ENCODE measurements around the gene CEP72.
"Not testable (repeated sequence)": the region's sequence is repeated elsewhere in the genome, so short reads cannot be mapped to it uniquely, and the experiment has no call there.

Gene CEP72

DNA sequence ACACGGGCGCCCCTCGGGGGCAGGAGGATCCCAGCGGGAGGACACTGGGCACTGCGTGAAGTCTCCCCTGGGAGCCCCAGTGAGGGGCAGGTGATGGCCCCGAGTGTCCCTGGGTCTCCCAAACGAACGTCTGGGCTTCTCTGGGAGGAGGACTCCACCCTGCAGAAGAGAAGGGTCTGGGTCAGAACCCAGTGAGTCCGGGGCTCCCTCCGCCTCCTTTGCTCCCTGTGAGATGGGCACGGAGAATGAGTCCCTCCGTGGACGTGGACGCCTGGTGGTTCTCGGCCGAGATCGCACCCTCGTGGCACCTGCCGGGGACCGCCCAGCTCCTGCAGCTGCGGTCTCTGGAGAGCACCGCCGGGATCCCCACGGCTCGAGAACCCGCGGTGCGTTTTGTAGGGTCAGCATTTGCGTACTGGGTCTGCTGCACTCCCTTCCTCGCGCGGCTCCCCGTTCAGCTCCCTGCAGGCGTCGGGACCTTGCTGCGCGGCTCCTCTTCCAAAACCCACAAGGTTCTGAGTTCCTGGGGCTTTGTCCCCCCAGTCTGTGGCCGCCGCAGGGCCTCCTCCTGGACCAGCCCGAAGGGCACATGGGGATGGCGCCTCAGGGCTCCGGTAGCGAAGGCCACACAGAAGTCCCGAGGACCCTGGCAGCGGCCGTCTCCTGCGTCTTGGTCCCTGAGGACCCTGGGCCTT lies 10.2 kb upstream of the CEP72 start:
- DNase-seq, result no peak

DNA sequence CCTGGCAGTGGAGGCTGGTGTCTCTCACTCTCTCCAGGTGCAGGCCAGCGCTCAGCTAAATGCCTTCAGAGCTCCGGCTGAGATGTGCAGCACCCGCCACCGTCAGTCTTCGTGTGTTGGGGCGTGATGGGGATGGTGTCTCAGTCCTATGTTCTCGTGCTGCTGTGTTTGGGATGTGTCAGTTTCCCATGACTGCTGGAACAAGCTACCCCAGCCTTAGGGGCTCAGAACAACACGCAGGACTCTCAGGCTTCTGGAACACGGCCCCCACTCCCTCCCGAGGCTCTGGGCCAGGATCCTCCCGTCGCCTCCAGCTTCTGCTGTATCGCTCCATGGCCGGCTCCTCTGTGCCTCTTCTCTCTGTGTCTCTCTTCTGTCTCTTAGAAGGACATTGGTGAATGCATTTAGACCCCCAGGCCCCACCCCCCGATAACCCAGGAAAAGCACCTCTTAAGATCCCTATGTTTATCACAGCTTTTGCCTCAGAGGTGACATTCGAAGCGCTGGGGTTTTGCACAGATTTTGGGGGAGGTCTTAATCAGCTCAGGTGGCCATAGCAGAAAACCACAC lies 9.6 kb upstream of the CEP72 start:
- no peak for DNase-seq

DNA sequence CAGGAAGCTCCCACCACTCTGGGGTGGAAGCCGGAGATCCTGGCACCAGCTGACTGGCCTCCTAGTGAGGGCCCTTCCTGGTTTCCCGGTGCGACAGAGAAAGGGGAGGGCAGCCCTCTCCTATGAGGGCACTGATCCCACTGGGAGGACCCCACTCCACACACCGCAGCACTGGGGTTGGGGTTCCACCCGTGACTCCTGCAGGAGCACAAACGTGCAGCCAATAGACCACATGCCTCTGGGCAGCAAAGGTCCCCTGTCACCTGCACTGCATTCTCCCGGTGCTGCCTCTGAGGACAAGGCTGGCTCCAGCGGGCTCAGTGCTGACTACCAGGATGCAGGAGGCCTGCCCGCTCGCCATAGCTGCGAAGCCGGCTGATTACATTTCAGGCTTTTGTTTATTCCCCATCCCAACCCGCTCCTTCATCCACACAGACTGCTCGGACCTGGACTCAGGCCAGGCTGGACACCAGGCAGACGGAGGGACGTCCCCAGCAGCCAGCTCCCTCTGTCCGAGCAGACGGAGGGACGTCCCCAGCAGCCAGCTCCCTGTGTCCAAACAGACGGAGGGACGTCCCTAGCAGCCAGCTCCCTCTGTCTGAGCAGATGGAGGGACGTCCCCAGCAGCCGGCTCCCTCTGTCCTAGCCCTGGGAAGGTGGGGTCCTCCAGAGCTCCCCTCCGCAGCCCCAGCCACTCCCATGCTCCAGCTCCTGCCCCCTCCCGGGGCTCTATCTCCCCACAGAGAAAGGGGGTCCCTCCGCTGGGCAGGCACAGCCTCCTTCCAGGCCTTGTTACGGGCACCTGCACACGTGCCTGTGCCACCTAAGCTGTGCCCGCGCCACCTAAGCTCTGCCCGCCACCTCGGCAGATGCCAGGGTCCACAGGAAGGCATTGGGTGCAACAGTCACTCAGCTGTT lies 8.8 kb upstream of the CEP72 start:
- DNase-seq, result no peak

DNA sequence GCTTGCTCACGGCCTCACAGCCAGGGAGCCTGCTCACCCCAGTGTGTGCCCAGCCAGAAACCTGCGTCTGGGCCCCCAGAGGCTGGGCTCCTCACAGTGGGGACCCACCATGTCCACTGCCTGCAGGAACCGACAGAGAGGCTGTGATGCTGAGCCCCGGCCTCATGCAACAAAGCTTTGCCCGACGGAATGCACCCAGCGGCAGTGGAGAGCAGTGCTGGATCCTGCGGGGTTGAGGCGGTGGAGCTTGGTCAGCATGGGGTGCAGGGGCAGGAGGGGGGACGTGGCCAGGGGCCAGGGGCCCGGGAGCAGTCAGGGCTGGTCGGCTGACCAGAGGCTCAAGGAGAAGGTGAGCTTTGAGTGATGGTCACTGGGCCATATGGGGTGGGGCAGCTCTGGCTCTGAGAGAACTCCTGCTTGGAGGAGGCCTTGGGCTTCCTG lies 7.7 kb upstream of the CEP72 start:
- no peak for DNase-seq

GRCh38 chr5:605090-605489 lies 7.0 kb upstream of the CEP72 start:
- DNase-seq, result not testable (repeated sequence)

DNA sequence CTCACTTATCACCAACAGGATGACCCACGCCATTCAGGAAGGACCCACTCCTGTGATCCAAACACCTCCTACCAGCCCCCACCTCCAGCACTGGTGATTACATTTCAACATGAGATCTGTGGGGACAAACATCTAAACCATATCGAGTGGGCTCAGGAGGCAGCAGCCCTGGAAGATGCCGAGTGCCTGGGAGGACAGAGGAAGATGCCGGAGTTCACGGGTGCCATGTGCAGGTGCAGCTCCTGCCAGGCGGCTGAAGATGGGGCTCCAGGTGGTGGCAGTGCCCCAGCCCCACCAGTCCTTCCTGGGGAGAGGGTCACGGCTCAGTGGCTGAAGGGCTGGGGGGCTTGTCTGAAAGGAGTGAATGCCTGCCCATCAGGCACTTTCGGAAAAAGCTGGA lies 6.1 kb upstream of the CEP72 start:
- DNase-seq, result no peak

DNA sequence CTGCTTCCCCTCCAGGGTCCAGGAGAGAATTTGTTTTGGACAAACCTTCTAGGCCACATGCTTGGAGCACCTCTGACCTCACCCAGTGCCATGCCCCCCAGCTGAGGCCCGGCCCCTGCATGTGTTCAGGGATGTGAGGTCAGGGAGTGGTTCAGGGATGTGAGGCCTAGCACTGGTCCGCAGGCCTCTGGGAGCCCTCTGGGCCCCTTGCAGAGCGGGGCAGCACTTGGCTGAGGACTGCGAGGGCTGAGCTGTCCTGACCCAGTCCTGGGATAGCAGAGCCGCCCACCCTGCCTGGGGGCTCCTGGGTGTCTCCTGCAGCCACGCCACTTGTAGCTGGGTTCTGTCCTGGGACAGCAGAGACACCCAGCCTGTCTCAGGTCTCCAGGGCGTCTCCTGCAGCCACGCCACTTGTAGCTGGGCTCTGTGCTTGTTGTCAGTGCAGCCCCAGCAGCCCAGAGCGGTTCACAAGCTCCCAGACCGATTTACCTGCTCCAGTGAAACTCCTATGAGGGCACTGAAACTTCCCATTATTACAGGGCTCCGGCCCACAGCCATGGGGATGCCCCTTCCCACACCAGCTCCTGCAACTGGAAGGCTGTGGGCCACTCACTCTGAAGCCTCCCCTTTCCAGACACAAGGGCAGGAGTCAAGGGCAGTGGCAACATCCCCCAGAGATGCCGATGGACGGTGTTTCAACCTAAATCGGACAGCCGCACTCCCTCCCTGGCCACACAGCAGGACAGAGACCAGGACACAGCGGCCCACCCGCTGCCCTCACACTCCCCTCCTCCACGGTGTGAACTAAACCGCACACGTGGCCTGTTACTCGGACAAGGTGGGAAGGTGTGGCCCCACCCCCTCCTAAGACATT lies 5.4 kb upstream of the CEP72 start:
- no peak for DNase-seq

GRCh38 chr5:607541-608428 lies 4.4 kb upstream of the CEP72 start:
- DNase-seq, result no peak

DNA sequence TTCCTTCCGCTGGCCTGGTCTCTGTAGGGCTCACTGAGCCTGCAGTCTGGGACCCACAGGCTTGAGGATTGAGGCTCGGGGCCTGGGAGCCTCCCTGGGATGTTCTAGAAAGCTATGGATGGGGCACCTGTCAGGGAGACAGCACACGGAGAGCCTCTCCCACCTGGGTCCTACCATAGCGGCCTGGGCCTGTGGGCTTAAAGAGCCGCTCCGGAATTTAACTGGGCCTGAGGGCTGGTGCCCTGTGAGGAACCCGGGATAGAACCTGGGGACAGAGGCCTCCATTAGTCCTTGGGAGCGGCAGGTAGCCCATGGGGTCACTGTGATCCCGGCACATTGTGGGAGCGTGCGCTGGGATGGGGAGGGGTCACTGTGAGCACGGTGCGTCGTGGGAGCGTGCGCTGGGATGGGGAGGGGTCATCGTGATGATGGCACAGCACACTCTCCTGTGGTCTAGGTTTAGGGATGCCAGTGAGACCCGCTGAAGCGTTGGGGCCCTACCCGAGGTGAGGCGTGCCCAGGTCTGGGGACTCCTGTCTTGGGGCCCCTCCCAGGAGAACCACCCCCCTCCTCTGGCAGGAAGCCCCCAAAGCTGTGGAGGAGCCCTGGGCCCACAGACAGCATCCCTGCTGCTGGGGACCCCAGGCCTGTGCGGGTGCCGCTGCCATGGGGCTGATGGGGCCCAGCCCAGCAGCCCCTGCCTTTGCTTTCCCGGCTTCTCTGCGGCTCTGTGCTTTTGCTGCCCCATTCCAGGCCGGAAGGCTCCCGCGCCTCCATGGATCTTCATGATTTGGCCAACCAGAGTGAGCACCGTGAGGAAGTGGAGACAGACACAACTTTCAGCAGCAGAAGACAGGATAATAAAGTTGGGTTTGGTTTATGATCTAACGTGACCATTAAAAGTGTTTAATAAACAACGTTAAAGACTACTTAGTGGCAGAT lies 3.4 kb upstream of the CEP72 start:
- no peak for DNase-seq

- DNase-seq, result no peak
These were observed 2.6 kb upstream of the CEP72 start for GRCh38 chr5:609506-609905.

DNA sequence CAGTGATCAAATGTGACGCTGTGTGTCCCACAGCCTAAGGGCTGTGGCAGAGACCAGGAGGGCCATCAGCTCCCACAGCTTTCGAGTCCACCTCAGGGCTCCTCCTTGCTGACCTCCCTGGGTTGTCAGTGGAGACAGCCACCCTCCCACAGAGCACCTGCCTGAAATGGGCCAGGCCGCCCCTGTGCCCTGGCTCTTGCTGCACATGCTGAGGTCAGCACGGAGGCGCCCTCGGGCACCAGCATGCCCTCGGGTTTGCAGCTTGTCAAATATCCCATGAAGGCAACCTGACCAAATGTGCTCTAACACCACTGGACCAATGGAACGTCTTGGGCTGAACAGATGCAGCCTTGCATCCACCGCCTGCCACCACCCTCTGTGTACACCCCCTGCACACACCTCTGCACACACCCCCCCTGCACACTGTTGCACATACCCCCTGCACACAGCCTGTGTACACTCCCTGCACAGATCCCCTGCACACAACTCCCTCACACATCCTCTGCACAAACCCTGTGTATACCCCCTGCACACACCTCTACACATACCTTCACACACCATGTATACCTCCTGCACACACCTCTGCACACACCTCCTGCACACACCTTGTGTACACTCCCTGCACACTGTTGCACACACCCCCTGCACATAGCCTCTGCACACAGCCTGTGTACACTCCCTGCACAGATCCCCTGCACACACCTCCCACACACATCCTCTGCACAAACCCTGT lies 2.0 kb upstream of the CEP72 start:
- no peak for DNase-seq

- DNase-seq, result no peak
These were observed 1.1 kb upstream of the CEP72 start for GRCh38 chr5:610744-611730.

- no peak for DNase-seq
These were observed 621 bp downstream of the CEP72 start for GRCh38 chr5:612498-613424.

GRCh38 chr5:616484-617039 lies 4.4 kb downstream of the CEP72 start:
- no peak for DNase-seq

DNA sequence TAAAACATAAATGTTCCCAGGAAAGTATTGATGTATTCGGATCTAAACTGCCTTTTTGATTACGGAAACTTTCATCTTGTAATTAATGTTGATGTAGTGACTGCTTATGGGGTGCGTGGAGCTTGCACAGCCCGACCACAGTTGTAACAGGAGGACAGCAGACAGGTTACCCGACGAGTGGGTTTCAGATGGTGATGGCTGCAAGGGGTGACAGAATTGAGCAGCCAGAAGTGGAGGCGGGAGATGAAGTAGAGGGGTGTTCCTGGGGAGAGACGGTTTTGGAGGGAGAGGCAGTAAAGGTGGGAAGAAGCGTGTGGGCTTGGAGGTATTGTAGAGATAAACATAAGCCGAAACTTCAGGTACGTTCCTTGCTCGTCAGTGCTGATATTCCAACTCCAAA lies 5.8 kb downstream of the CEP72 start:
- no peak for DNase-seq

GRCh38 chr5:618450-618849 lies 6.3 kb downstream of the CEP72 start:
- DNase-seq, result no peak

DNA sequence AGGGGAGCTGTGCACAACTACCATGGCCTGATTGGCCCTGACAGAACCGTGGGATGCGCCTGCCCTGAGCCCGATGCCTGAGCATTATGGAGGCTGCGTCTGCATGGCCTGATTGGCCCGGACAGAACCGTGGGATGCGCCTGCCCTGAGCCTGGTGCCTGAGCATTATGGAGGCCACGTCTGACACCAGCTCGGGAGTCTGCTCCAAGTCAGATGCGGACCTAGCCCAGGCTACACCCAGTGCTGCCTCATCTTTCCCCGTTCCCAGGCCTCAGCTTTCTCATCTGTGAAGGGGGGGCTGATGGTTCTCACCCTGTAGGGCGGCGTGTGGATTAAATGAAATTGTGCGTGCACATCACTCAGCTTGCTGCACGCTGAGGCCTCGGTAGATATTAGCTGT lies 7.3 kb downstream of the CEP72 start:
- no peak for DNase-seq
